ENCODE results near the gene SV2C.

SV2C gene

GRCh38 chr5:76378355-76378754, 295.2 kb downstream of the SV2C start:
- TF ChIP-seq CTCF (IDR thresholded peaks at IDR 0.05; ENCODE audit: insufficient read depth, low read length, poor library complexity, severe bottlenecking) (no peak), EZH2phosphoT487 (conservative IDR thresholded peaks at IDR 0.05; ENCODE audit: low read length) (no peak)
- H3F3A ChIP-seq (ENCODE audit: insufficient read depth) = no peaks in the 10 kb centered on the region
- H3K27me3 ChIP-seq (ENCODE audit: low read length) = no peaks in the 10 kb centered on the region
- H4K20me1 ChIP-seq (ENCODE audit: low read depth, low read length) = no peaks in the 10 kb centered on the region
- H3K9ac ChIP-seq (ENCODE audit: low read length) = no peak overlapping the region
- no peaks in the 10 kb centered on the region for H3K79me2 ChIP-seq (ENCODE audit: insufficient read depth, low read length)
- no peaks in the 10 kb centered on the region for H3K9me3 ChIP-seq (ENCODE audit: insufficient read depth, low read length)
- no peaks in the 10 kb centered on the region for H3K9me2 ChIP-seq (replicated peaks; ENCODE audit: insufficient read depth, low read length)
- H3K27ac ChIP-seq (ENCODE audit: low read depth, low read length) = no peak overlapping the region
- no peak overlapping the region for H3K4me2 ChIP-seq (ENCODE audit: low read depth, low read length, poor library complexity, severe bottlenecking)
- no peak overlapping the region for H3K4me3 ChIP-seq (ENCODE audit: insufficient read depth, low read length, poor library complexity, severe bottlenecking)
- H3K36me3 ChIP-seq (ENCODE audit: low read length) = no peaks in the 10 kb centered on the region
- H2AFZ ChIP-seq (ENCODE audit: low read depth, low read length, severe bottlenecking) = no peak overlapping the region

DNA sequence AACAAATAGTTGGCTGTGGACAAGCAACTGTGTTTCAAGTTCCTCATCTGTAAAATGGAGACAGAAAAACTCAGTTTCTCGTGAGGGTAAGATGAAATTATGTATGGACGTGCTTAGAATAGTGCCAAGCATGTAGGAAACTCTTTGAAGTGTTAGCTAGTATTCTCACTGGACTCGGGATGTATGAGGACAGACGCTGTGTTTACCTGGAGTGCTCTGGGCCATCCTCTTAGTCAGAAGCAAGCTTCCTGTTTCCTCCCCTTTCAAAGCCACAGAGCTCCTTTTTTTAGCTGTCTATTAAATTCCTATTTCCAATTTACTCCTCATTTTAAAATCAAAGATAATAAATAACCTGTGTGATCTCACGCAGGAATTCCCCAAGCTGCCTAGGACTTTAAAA, 296.1 kb downstream of the SV2C start:
- Histone ChIP-seq H3K9ac (ENCODE audit: low read length) (no peak overlapping the region), H3K36me3 (ENCODE audit: low read length) (no peaks in the 10 kb centered on the region), H3K27ac (ENCODE audit: low read depth, low read length) (no peak overlapping the region), H2AFZ (ENCODE audit: low read depth, low read length, severe bottlenecking) (no peak overlapping the region), H3K27me3 (ENCODE audit: low read length) (no peaks in the 10 kb centered on the region), H4K20me1 (ENCODE audit: low read depth, low read length) (no peaks in the 10 kb centered on the region), H3K79me2 (ENCODE audit: insufficient read depth, low read length) (no peaks in the 10 kb centered on the region), H3K9me3 (ENCODE audit: insufficient read depth, low read length) (no peaks in the 10 kb centered on the region), H3K4me2 (ENCODE audit: low read depth, low read length, poor library complexity, severe bottlenecking) (no peak overlapping the region), H3F3A (ENCODE audit: insufficient read depth) (no peaks in the 10 kb centered on the region), H3K4me3 (ENCODE audit: insufficient read depth, low read length, poor library complexity, severe bottlenecking) (no peak overlapping the region), H3K9me2 (replicated peaks; ENCODE audit: insufficient read depth, low read length) (no peaks in the 10 kb centered on the region)
- TF ChIP-seq EZH2phosphoT487 (conservative IDR thresholded peaks at IDR 0.05; ENCODE audit: low read length) = no peak
- no peak for TF ChIP-seq CTCF (IDR thresholded peaks at IDR 0.05; ENCODE audit: insufficient read depth, low read length, poor library complexity, severe bottlenecking)

- H3K9ac ChIP-seq (ENCODE audit: low read length) = no peak overlapping the region
- TF ChIP-seq EZH2phosphoT487 (conservative IDR thresholded peaks at IDR 0.05; ENCODE audit: low read length) (no peak), CTCF (IDR thresholded peaks at IDR 0.05; ENCODE audit: insufficient read depth, low read length, poor library complexity, severe bottlenecking) (no peak)
- no peaks in the 10 kb centered on the region for H4K20me1 ChIP-seq (ENCODE audit: low read depth, low read length)
- H3K27ac ChIP-seq (ENCODE audit: low read depth, low read length) = no peak overlapping the region
- H3K79me2 ChIP-seq (ENCODE audit: insufficient read depth, low read length) = no peaks in the 10 kb centered on the region
- H3K9me3 ChIP-seq (ENCODE audit: insufficient read depth, low read length) = no peaks in the 10 kb centered on the region
- no peaks in the 10 kb centered on the region for H3F3A ChIP-seq (ENCODE audit: insufficient read depth)
- no peak overlapping the region for H2AFZ ChIP-seq (ENCODE audit: low read depth, low read length, severe bottlenecking)
- H3K9me2 ChIP-seq (replicated peaks; ENCODE audit: insufficient read depth, low read length) = no peaks in the 10 kb centered on the region
- H3K4me2 ChIP-seq (ENCODE audit: low read depth, low read length, poor library complexity, severe bottlenecking) = no peak overlapping the region
- no peak overlapping the region for H3K4me3 ChIP-seq (ENCODE audit: insufficient read depth, low read length, poor library complexity, severe bottlenecking)
- H3K36me3 ChIP-seq (ENCODE audit: low read length) = no peaks in the 10 kb centered on the region
- no peaks in the 10 kb centered on the region for H3K27me3 ChIP-seq (ENCODE audit: low read length)
Measured at GRCh38 chr5:76379855-76380254, 296.7 kb downstream of the SV2C start.

Measured in SU-DHL-6 (cell line).